ENCODE data around the gene RGL4.

DNA sequence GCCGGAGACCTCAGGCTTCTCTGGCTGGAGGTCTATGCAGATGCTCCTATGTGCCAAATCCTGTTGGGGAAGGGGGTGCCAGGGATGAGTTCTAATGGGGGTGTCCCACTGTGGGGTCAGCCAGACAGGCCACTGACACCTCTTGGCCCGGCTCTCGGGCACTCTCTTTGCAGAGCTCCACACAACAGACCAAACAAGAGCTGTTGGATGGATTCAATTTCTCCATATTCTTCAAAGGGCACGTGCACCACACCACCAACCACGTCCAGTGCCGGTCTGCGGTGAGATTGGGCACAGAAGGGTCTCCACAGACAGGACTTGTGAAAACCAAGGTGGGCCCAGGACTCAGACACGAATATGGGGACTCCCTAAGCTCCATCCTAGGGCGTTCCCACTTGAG, 2.2 kb upstream of the RGL4 start:
- TF ChIP-seq POLR2A (IDR thresholded peaks at IDR 0.05) (no peak), POLR2AphosphoS5 (IDR thresholded peaks at IDR 0.05) (no peak)
- TF ChIP-seq, protein P1, sequence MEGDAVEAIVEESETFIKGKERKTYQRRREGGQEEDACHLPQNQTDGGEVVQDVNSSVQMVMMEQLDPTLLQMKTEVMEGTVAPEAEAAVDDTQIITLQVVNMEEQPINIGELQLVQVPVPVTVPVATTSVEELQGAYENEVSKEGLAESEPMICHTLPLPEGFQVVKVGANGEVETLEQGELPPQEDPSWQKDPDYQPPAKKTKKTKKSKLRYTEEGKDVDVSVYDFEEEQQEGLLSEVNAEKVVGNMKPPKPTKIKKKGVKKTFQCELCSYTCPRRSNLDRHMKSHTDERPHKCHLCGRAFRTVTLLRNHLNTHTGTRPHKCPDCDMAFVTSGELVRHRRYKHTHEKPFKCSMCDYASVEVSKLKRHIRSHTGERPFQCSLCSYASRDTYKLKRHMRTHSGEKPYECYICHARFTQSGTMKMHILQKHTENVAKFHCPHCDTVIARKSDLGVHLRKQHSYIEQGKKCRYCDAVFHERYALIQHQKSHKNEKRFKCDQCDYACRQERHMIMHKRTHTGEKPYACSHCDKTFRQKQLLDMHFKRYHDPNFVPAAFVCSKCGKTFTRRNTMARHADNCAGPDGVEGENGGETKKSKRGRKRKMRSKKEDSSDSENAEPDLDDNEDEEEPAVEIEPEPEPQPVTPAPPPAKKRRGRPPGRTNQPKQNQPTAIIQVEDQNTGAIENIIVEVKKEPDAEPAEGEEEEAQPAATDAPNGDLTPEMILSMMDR (IDR thresholded peaks at IDR 0.05): no peak
